ENCODE data around the gene NPAS3.

The NPAS3 gene

GRCh38 chr14:33237115-33237740 is 298.5 kb downstream of the NPAS3 start:
- TF ChIP-seq GATA3 (IDR thresholded peaks at IDR 0.05; ENCODE audit: low read depth, low read length): no peak
- TF ChIP-seq GATA2 (IDR thresholded peaks at IDR 0.05; ENCODE audit: low read depth, low read length): no peak

- no peak for TF ChIP-seq GATA2 (IDR thresholded peaks at IDR 0.05; ENCODE audit: low read depth, low read length)
- TF ChIP-seq GATA3 (IDR thresholded peaks at IDR 0.05; ENCODE audit: low read depth, low read length): no peak
These were observed 300.8 kb downstream of the NPAS3 start for GRCh38 chr14:33239465-33239864.

DNA sequence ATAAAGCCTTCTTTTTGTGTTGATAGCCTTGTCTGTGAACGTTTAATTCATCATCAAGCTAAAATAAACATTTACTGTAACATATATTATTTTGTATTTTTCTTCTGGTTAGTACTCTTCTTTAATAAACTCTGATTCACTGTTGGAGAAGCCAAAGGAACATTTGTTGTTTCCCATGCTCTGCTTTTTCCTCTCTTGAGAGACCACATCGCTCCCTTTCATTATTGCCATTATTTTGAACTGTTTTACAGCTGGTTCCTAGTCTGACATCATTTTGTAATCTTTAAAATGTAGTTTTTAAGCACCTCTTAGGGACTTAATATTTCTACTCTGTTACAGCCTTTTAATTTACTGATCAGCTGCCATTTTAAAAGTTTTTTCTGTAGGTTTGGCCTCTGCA is 301.8 kb downstream of the NPAS3 start:
- TF ChIP-seq GATA3 (IDR thresholded peaks at IDR 0.05; ENCODE audit: low read depth, low read length): no peak
- TF ChIP-seq GATA2 (IDR thresholded peaks at IDR 0.05; ENCODE audit: low read depth, low read length): no peak

DNA sequence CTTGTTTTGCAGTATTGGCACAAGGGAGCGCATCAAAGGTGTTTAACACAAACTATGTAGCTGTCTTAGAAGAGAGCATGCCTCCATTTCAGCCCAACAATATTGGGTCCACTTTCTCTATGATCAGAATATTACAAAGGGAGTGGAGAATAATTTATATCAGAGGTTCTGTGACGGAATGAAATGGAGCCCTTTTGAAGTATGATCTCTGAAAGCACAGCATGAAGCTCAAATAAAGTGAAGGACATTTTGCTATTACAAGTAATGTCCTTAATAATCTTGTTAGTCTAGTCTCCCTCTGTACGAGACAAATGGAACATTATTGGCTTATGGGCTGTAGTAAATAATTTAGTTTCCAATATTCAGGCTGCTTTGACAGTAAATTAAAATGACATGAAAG is 302.7 kb downstream of the NPAS3 start:
- TF ChIP-seq GATA2 (IDR thresholded peaks at IDR 0.05; ENCODE audit: low read depth, low read length) (no peak), GATA3 (IDR thresholded peaks at IDR 0.05; ENCODE audit: low read depth, low read length) (no peak)

DNA sequence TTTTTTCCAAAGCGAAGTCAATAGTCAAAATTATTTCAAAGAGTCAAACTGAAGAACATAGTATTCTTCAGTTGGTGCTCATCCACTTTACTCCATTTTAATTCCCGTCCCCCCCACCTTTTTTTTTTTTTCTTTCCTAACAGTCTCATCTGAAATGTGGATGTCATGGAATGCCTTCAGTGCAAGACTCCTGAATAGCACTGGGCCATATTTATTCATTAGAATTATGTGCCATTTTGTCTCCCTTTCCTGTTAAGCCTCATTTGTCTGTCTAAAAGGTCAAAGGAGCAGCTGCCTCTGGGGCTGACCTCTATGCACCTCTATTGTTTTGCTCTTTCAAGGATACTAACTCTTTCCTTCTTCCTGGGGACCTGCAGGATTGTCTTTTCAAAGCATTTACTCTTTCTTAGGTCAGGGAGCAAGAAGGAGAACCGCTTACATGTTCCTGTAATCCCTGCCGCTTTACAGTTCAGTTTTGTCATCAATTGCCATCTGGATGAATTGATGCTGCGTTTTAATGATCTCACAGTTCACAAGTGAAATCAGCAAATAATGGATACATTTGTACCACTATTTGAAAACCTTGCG is 310.6 kb downstream of the NPAS3 start:
- TF ChIP-seq GATA2 (IDR thresholded peaks at IDR 0.05; ENCODE audit: low read depth, low read length): no peak
- no peak for TF ChIP-seq GATA3 (IDR thresholded peaks at IDR 0.05; ENCODE audit: low read depth, low read length)

DNA sequence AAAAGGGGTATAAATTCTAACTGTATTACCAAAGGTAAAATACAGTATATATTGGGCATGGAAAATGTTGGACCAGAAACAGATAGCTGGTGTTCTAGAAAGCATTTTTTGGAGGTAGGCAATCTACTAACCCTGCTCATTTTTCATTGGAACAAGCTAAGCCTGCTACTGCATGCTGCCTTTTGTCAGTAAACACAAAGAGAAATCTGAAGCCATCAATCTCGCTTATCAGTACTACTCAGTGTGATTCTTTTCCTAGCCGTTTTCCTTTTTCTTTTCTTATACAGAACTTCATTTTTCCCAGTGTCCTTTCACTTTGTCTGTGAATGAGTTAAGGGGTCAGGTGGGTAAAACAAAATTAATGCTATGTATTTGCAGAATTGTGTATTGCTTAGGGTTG is 312.3 kb downstream of the NPAS3 start:
- TF ChIP-seq GATA2 (IDR thresholded peaks at IDR 0.05; ENCODE audit: low read depth, low read length) (no peak), GATA3 (IDR thresholded peaks at IDR 0.05; ENCODE audit: low read depth, low read length) (no peak)

DNA sequence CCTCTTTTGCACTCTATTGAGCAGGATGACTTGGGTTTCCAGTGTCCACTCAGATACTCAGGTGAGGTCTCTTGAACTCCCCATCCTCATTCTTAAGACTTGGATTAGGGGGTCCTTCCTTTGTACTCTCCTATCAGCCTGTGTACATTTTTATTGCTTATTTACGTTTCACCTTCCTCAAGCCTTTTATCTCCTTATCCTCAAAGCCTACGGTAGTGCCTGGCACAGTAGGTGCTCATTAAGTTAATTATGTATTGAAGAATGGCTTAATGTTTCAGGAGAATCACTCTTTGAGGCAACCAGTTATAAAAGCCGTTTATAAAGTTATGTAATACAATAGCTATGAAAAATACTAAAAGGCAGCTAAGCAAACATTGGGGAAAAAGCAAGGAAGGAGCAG is 315.7 kb downstream of the NPAS3 start:
- TF ChIP-seq GATA3 (IDR thresholded peaks at IDR 0.05; ENCODE audit: low read depth, low read length): no peak
- no peak for TF ChIP-seq GATA2 (IDR thresholded peaks at IDR 0.05; ENCODE audit: low read depth, low read length)

- no peak for TF ChIP-seq GATA2 (IDR thresholded peaks at IDR 0.05; ENCODE audit: low read depth, low read length)
- TF ChIP-seq GATA3 (IDR thresholded peaks at IDR 0.05; ENCODE audit: low read depth, low read length): no peak
These were observed 316.2 kb downstream of the NPAS3 start for GRCh38 chr14:33254861-33255395.

- TF ChIP-seq GATA2 (IDR thresholded peaks at IDR 0.05; ENCODE audit: low read depth, low read length) (no peak), GATA3 (IDR thresholded peaks at IDR 0.05; ENCODE audit: low read depth, low read length) (no peak)
These were observed 319.1 kb downstream of the NPAS3 start for GRCh38 chr14:33257796-33258195.

DNA sequence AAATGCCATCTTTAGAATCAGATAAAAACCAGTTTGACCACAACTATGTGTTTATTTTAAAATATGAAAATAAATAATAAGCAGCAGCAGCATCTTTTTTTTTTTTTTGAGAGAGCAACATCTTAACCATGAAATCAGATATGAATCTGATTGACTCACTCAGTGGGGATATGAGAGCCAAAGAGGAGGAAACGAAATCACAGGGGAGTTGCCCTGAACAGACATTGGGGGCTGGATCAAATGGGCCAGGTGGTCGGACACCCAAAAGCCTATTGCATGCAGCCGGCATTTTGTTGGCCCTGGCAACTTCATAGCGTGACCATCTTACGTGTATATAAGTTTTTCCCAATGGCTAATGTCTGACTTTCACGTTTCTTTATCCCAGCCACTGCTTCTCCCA is 321.1 kb downstream of the NPAS3 start:
- TF ChIP-seq GATA2 (IDR thresholded peaks at IDR 0.05; ENCODE audit: low read depth, low read length): no peak
- no peak for TF ChIP-seq GATA3 (IDR thresholded peaks at IDR 0.05; ENCODE audit: low read depth, low read length)

GRCh38 chr14:33271216-33271615 is 332.5 kb downstream of the NPAS3 start:
- no peak for TF ChIP-seq GATA2 (IDR thresholded peaks at IDR 0.05; ENCODE audit: low read depth, low read length)
- no peak for TF ChIP-seq GATA3 (IDR thresholded peaks at IDR 0.05; ENCODE audit: low read depth, low read length)

DNA sequence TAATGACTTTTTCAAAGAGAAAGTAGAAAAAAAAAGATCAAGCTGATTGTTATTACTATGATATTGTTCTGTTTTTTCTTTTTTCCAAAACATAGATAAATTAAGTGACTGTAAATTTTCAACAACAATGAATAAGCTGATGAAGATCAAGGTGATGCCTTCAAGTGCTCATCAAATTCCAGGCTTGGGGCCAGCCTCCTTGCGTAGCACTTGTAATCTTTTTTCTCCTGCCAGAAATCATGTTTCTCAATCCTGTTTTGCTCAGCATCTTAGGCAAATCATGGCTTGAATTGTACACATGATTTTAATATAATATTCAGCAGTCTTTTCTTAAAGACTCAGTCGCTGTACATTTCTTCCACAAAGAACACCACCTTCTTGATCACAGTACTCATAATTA is 333.2 kb downstream of the NPAS3 start:
- TF ChIP-seq GATA2 (IDR thresholded peaks at IDR 0.05; ENCODE audit: low read depth, low read length) (no peak), GATA3 (IDR thresholded peaks at IDR 0.05; ENCODE audit: low read depth, low read length) (no peak)

- TF ChIP-seq GATA3 (IDR thresholded peaks at IDR 0.05; ENCODE audit: low read depth, low read length): no peak
- TF ChIP-seq GATA2 (IDR thresholded peaks at IDR 0.05; ENCODE audit: low read depth, low read length): no peak
These were observed 335.3 kb downstream of the NPAS3 start for GRCh38 chr14:33273978-33274377.

DNA sequence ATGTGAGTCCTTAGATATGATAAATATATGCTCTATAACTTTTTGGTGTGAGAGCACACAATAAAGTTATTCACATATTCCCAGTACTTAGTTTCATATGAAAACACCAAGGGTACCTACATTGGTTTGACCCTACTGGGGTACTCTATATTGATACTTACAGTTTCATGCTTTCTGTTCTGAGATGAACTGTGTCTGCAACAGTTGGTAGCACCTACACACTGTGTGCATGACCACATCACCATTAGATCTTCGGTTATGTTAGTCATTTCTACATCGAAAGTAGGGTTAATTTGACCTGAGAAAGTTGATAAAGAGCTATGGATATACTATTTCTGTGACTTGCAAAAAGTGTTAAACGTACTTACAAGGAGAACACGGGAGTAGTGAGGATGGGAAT is 337.2 kb downstream of the NPAS3 start:
- TF ChIP-seq GATA3 (IDR thresholded peaks at IDR 0.05; ENCODE audit: low read depth, low read length) (no peak), GATA2 (IDR thresholded peaks at IDR 0.05; ENCODE audit: low read depth, low read length) (no peak)

- no peak for TF ChIP-seq GATA3 (IDR thresholded peaks at IDR 0.05; ENCODE audit: low read depth, low read length)
- no peak for TF ChIP-seq GATA2 (IDR thresholded peaks at IDR 0.05; ENCODE audit: low read depth, low read length)
These were observed 341.2 kb downstream of the NPAS3 start for GRCh38 chr14:33279865-33280264.
